ENCODE results near the gene REXO5. TPM values are rescaled to one million over a fixed set of nuclear protein-coding genes. Genes with fewer than 3 reads are reported as not detected.

The REXO5 gene
- total and polyA plus RNA-seq, 2 donors (not counting 1 experiment from before 2014, with no cell fraction given): 0.42 to 1.3 TPM

GRCh38 chr16:20871258-20871657 lies 64.9 kb downstream of the REXO5 start:
- Histone ChIP-seq H3K9me3 (ENCODE audit: control extremely low read depth in 1 of 3, control insufficient read depth in 2 of 3, insufficient read depth in 1 of 3, low read length in 2 of 3) (no peaks in the 10 kb centered on the region), H3K9ac (ENCODE audit: low read length) (no peak overlapping the region), H3K4me1 (ENCODE audit: control insufficient read depth in 2 of 2, insufficient read depth in 2 of 2, low read length in 2 of 2) (peaks cover 26 to 27% of the 10 kb centered on the region in 2 donors), H3K4me3 (ENCODE audit: control extremely low read depth in 1 of 5, extremely low read depth in 1 of 5, insufficient read depth in 1 of 5, low read depth in 2 of 5, low read length in 4 of 5) (no peak overlapping the region), H3K79me2 (ENCODE audit: control insufficient read depth, insufficient read depth, low read length) (peaks cover 67% of the 10 kb centered on the region), H3K4me2 (replicated peaks; ENCODE audit: low read depth, low read length, poor library complexity, severe bottlenecking) (no peak overlapping the region), H4K20me1 (ENCODE audit: control insufficient read depth, insufficient read depth, low read length, poor library complexity, severe bottlenecking) (peaks cover 28% of the 10 kb centered on the region), H3K27ac (ENCODE audit: low read length in 2 of 2) (no peak overlapping the region), H3K27me3 (replicated peaks in 1 of 4; ENCODE audit: control extremely low read depth in 1 of 4, control insufficient read depth in 3 of 4, insufficient read depth in 4 of 4, low read length in 3 of 4) (no peaks in the 10 kb centered on the region), H3K36me3 (replicated peaks in 1 of 2; ENCODE audit: control extremely low read depth in 1 of 2, control insufficient read depth in 1 of 2, extremely low read depth in 1 of 2, insufficient read depth in 2 of 2, low read length in 1 of 2) (peaks cover 0 to 6% of the 10 kb centered on the region in 2 experiments), H2AFZ (ENCODE audit: insufficient read depth, low read depth, low read length, poor library complexity, severe bottlenecking) (no peak overlapping the region)
- Mint-ChIP-seq H3K9me3 (ENCODE audit: insufficient read depth) (no peaks in the 10 kb centered on the region), H3K4me3 (no peak overlapping the region), H3K4me1 (peaks cover 29% of the 10 kb centered on the region), H3K27ac (no peak overlapping the region), H3K27me3 (no peaks in the 10 kb centered on the region)
- 0% methylated on average over 1 of the region's 2 CpGs for WGBS (ENCODE audit: insufficient coverage)
- TF ChIP-seq, protein P1, sequence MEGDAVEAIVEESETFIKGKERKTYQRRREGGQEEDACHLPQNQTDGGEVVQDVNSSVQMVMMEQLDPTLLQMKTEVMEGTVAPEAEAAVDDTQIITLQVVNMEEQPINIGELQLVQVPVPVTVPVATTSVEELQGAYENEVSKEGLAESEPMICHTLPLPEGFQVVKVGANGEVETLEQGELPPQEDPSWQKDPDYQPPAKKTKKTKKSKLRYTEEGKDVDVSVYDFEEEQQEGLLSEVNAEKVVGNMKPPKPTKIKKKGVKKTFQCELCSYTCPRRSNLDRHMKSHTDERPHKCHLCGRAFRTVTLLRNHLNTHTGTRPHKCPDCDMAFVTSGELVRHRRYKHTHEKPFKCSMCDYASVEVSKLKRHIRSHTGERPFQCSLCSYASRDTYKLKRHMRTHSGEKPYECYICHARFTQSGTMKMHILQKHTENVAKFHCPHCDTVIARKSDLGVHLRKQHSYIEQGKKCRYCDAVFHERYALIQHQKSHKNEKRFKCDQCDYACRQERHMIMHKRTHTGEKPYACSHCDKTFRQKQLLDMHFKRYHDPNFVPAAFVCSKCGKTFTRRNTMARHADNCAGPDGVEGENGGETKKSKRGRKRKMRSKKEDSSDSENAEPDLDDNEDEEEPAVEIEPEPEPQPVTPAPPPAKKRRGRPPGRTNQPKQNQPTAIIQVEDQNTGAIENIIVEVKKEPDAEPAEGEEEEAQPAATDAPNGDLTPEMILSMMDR (IDR thresholded peaks at IDR 0.05): no peak
- TF ChIP-seq EZH2 (IDR thresholded peaks at IDR 0.05; ENCODE audit: borderline replicate concordance, insufficient read depth, low read depth, low read length, poor library complexity, severe bottlenecking): no peak
- ChIA-PET CTCF (interaction anchor here (1.9 kb wide), 1 partner anchor 23 kb away, joined by 4 read pairs; no protein-coding TSS in a partner anchor), POLR2A (no interaction called here)
- DNase-seq (no peak), ATAC-seq (ENCODE audit: low read depth) (no peak)
- intact Hi-C loops (cut with micrococcal nuclease): no loop called here

GRCh38 chr16:20871941-20872815 lies 65.9 kb downstream of the REXO5 start:
- ChIA-PET CTCF (interaction anchor here (0.6 to 1.9 kb wide), 2 partner anchors 22 to 24 kb away, joined by 3 to 4 read pairs; no protein-coding TSS in a partner anchor), POLR2A (no interaction called here)
- WGBS (ENCODE audit: insufficient coverage): 60% methylated on average over 2 of the region's 9 CpGs
- H3K4me3 Mint-ChIP-seq: no peak overlapping the region
- ATAC-seq (ENCODE audit: low read depth) (no peak), DNase-seq (no peak)
- no peak overlapping the region for H3K27ac ChIP-seq (ENCODE audit: low read length in 2 of 2)
- H3K9ac ChIP-seq (ENCODE audit: low read length): no peak overlapping the region
- TF ChIP-seq EZH2 (IDR thresholded peaks at IDR 0.05; ENCODE audit: borderline replicate concordance, insufficient read depth, low read depth, low read length, poor library complexity, severe bottlenecking): no peak
- TF ChIP-seq, protein P1 (IDR thresholded peaks at IDR 0.05): no peak
- peaks cover 28% of the 10 kb centered on the region for H4K20me1 ChIP-seq (ENCODE audit: control insufficient read depth, insufficient read depth, low read length, poor library complexity, severe bottlenecking)
- H3K36me3 ChIP-seq (replicated peaks in 1 of 2; ENCODE audit: control extremely low read depth in 1 of 2, control insufficient read depth in 1 of 2, extremely low read depth in 1 of 2, insufficient read depth in 2 of 2, low read length in 1 of 2): peaks cover 0 to 4% of the 10 kb centered on the region in 2 experiments
- H3K4me3 ChIP-seq (ENCODE audit: control extremely low read depth in 1 of 5, extremely low read depth in 1 of 5, insufficient read depth in 1 of 5, low read depth in 2 of 5, low read length in 4 of 5): no peak overlapping the region
- H3K27me3 ChIP-seq (replicated peaks in 1 of 4; ENCODE audit: control extremely low read depth in 1 of 4, control insufficient read depth in 3 of 4, insufficient read depth in 4 of 4, low read length in 3 of 4): no peaks in the 10 kb centered on the region
- no peaks in the 10 kb centered on the region for H3K9me3 ChIP-seq (ENCODE audit: control extremely low read depth in 1 of 3, control insufficient read depth in 2 of 3, insufficient read depth in 1 of 3, low read length in 2 of 3)
- H3K4me2 ChIP-seq (replicated peaks; ENCODE audit: low read depth, low read length, poor library complexity, severe bottlenecking): no peak overlapping the region
- no peak overlapping the region for H3K27ac Mint-ChIP-seq
- intact Hi-C loops (cut with micrococcal nuclease): no loop called here
- H3K79me2 ChIP-seq (ENCODE audit: control insufficient read depth, insufficient read depth, low read length): peaks cover 60% of the 10 kb centered on the region
- H3K4me1 ChIP-seq (ENCODE audit: control insufficient read depth in 2 of 2, insufficient read depth in 2 of 2, low read length in 2 of 2): peaks cover 26 to 27% of the 10 kb centered on the region in 2 donors
- no peaks in the 10 kb centered on the region for H3K9me3 Mint-ChIP-seq (ENCODE audit: insufficient read depth)
- no peak overlapping the region for H2AFZ ChIP-seq (ENCODE audit: insufficient read depth, low read depth, low read length, poor library complexity, severe bottlenecking)
- no peaks in the 10 kb centered on the region for H3K27me3 Mint-ChIP-seq
- H3K4me1 Mint-ChIP-seq: peaks cover 30% of the 10 kb centered on the region

All from B cell (primary cell).